ENCODE data around the gene GPHA2.

Gene GPHA2

DNA sequence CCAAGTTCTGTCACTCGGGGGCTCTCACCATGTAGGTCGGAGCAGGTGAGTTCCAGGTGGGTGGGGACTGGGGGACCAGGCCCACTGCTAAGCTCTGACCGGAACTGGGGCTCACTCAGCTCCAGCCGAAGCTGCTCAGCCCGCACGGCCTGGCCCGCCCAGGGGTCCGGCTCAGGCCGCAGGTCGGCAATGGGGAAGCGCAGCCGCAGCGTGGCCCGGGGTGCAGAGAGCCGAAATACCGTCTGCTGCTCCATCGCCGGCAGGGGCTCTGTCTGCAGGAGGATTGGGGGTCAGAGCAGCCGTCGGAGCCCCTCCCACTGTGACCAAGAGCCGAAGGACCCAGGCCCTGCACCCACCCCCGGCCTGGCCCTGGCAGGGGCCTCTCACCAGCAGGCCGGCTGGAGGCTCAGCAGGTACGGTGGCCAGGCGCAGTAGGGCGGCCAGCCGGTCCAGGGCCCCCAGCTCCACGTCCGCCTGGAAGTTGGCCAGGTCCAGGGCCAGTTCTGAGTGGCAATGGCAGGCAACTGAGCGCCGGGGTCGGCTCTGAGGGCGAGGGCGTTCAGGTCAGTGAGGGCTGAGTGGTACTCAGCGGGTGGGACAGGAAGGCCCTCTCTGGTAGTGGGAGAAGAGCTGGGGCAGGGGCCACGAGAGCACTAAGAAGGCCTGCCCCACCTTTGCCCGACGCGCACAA lies 25.9 kb downstream of the GPHA2 start:
- DNase-seq: no peak

DNA sequence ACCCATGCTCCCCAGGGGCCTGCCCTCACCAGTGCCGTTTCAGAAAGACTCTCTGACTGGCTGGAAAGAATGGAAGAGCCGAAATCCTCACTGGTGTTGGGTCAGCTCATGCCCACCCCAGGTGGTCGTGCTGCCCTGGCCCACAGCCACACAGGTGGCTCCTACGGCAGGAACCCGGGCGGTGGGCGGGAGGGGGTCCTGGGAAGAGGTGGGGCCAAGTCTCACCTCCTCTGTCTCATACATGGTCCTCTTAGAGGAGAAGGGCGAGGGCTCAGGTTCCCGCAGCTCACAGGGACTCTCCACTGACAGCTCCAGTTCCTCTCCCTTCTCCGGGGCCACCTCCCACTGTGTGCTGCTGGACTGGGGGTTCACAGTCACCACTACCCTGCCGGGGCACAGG lies 26.9 kb downstream of the GPHA2 start:
- DNase-seq: no peak

DNA sequence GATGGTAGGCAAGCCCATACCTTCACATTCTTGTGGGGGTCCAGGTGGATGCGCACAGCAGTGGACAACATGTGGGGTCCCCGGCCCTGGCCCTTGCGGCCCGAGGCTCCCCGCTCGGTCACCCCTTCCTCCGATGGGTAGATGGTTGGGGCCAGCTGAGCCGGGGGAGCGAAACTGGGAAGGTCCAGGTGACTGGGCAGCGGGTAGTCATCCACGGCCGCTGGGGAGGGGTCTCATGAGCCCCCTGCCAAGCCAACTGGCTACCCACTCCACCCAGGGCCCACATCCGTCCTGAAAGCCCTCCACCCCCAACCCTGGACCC lies 29.4 kb downstream of the GPHA2 start:
- DNase-seq: no peak

DNA sequence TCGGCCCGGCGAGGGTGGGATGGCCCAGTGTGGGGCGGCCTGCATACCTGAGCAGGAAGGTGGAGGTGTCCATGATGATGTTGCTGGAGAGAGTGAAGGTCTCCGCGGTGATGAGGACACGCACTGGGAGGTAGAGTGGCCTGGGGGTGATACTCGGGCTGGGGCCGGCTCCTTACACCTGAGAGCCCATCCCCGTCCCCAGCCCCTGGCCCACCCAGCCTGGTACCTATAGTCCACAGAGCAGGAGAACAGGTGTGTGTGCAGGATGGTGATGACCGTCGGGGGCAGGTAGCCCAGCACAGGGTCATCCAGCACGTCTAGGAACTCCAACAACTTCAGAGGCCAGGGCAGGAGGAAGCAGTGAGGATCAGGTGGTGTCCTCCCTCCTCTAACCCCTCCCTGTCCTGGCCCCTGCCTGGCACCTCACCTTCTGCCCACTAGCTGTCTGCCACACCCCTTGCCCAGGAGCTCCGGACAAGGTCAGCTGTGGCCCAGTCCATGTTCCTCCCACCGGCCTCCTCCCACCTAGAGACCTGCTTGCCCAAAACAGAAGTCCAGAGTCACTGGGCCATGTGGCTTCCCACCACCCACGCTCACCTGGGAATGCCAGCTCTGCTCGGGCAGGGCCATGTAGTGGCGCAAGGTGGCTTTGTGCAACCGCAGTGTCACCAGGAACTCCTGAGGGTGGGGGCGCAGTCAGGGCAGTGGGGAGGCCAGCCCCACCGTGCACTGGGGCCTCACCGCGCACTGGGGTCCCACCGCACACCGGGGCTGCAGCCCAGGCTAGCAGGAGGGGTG lies 30.0 kb downstream of the GPHA2 start:
- no peak for DNase-seq

DNA sequence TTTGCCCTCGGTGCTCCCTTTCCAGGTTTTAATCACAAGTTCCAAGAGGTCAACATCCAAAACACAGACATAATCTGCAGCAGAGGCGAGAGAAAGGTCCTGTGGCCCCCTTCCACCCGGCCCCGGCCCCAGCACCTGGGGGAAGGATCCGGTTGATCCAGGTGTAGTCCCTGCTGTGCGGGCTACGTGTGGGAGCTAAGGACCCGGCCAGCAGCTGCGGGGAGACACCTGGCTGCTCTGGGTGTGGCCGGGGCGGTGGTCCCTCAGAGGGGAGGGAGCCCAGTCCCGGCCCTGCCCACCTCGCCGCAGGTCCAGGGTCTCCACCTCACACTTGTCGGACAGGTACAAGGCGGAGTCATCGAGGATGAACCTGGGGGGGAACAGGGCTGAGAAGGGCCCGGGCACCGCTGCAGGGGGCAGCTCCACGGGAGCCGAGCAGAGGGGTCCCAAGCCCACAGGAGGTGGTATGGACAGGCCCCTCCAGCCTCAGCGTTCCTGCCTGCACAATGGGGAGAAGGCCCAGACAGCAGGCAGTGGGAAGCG lies 32.3 kb downstream of the GPHA2 start:
- DNase-seq: no peak

DNA sequence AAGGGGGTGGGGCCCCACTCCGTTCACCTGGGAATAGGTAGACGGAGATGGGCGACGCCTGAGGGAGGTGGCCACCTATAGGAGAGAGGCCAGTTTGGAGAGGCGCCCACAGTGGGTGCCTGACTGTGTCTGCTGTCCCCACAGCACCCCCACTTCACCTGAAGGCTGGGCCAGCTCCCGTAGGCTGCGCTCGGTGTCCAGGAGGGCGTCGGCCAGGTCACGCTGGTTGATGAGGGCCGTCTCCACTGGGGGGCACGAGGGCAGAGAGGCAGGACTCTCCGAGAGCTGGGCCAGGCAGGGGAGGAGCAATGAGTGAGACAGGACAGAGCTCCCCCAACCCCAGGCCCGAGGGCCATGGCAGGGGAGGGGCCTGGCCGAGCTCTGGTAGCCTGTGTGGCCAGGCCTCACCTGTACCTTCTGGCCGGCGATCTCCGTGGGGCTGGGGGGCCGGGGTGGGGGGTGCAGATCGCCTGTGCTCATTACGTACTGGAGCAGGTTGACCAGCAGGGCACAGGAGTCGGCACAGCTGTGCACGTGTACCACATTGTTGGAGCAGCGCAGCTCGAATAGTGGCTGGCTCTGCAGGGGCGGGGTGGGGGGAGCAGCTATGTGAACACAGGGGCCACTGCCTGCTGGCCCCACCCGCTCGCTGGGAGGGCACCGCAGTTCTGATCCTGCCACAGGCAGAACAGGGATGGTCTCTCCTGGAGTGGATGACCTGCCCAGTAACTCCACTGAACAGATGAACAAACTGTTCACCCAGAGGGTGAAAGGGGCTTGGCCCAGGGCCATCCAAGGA lies 33.4 kb downstream of the GPHA2 start:
- no peak for DNase-seq

DNA sequence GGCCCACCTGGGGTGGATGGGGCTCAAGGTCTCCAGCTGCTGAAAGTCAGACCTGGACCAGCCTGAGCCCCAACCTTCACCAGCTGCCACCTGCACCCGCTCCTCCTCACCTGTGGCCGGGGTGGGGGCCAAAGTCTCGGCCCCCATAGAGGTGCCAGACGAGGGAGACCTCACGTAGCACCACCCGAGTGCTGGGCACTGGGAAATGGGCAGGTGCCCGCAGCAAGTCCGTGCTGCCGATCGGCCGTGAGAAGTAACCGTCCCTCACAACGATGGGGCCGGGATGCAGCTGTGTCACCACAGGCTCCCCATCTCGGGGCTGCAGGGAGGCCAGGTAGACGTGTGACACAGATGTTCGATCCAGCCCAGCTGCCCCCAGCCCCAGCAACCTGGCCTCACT lies 34.9 kb downstream of the GPHA2 start:
- no peak for DNase-seq

DNA sequence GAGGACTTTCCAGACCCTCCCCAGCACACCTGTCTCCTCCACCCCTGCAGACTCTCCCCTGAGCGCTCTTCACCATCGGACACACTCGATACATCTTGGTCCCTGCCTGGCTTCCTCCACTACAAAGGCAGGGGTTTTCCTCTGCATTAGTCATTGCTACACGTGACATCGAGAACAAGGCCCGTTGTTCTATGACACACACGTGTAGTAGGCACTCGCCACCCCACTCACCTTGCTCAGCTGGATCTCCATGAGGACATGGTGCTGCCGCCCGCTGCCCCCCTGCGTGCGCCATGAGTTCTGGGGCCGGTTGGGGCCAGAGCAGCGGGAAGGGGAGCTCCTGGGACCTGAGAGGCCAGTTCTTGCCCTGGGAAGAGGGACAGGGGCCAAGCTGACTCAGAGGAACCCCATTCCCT lies 35.4 kb downstream of the GPHA2 start:
- DNase-seq: no peak

DNA sequence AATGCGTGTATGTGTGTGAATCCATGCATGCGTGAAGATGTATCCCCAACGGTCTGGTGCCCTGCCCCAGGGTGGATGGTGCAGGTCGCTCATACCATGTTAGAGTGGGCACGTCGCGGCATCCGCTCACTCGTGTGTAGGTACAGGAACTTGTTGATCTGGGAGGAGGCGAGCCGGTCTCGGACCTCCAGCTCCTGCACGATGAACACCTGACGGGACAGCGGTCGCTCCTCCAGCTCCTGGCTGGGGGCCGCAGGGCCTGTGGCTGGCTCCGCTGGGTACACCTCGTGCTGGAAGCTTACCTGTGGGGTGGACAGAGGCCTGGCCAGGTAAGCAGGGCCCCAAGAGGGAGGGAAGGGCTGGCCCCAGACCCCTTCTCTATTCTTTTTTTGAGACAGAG lies 37.2 kb downstream of the GPHA2 start:
- DNase-seq: no peak

DNA sequence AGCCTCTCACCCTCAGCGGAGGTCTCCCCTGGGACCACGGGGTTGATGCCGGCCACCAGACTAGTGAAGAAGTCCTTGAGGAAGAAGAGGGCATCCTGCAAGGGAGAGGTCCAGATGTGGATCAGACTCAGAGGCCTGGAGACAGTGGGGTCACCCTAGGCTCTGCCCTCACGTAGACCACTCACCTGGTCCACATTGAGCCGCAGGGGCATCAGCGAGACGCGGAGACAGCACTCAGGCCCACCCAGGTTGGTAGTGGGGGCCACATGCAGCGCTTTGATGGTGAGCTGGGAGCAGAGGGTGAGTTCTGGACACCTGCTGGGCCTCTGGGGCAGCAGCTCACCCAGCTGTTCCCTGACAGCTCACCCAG lies 37.6 kb downstream of the GPHA2 start:
- DNase-seq: no peak

DNA sequence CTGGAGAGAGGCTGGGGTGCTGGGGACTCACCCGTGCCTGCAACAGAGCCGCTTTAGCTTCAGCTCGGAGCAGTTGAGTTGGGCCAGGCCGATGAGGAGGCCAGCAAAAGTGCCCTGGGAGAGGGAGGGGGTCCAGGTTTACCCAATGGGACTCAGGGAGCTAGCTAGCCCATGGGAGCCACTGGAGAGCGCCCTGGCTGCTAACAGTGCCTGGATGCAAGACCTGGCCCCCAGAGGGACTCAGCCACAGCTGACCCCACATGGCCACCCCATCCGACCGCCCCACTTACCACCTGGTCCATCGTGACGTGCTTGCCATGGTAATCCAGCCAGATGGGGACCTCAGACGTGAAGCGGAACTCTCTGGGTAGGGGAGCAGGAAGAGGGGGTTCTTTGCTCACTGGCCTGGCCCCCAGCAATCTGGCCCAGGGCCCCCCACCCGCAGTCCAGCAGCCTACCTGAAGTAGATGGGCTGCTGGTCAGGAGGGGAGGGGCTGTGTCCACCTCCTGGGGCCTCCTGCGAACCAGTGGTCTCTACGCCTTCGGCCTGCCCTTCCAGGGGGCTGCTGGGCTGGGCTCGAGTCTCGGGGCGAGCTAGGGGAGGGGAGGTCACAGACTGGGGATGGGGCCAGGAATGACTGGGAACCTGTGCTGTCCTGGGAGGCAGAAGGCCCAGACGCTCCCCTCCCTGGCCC lies 38.2 kb downstream of the GPHA2 start:
- no peak for DNase-seq

DNA sequence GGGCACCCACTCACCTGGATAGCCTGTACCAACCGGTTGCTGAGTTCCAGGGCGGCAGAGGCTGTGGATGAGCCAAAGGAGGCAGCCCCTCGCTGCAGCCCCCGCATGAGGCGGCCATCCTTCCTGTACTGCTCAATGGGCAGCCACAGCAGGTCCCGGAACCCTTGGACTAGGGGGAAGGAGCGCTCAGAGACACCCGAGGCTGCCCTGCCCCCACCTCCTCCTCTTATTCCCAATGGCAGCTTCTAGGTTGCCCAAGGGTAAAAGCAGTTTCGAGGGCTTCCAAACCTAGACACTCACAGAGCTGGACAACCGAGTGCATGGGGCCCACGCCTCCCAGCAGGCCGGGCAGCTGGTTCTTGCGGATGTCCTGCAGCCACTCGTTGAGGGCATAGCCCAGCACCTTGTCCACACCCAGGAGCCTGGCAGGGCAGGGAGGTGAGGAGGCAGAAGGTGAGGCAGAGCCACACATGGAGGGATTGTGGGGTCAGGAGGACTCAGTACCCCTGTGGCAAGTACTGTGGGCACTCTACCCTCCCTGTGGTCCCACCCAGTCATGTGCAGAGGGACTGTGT lies 39.2 kb downstream of the GPHA2 start:
- DNase-seq: no peak

DNA sequence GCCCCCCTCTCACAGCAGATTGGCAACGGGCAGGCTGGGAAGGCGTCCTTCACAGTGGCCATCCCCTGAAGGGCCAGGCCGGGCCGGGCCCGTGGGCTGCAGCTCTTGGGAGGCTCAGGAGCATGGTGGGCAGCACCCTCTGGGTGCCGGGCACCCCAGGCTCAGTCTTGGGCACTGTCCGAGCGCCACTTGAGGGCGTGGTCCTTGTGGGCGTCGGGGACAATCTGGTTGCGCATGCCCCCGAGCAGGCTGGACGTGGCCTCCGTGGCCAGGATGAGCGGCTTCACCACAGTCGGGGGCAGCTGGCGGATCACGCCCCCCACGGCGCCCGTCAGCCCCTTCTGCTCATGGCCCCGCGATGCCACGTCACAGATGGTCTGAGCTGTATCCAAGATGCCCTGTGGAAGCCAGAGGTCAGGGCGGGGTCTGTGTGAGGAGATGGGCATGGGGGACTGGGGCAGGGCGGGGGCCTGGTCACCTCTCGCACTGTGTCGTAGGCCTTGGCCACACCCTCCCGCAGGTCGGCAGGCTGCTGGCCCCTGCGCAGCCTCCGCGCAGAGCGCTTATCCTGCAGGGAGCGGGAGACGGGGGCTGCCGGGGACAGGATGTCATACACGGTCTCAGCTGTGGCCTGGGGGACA lies 40.8 kb downstream of the GPHA2 start:
- DNase-seq: no peak

DNA sequence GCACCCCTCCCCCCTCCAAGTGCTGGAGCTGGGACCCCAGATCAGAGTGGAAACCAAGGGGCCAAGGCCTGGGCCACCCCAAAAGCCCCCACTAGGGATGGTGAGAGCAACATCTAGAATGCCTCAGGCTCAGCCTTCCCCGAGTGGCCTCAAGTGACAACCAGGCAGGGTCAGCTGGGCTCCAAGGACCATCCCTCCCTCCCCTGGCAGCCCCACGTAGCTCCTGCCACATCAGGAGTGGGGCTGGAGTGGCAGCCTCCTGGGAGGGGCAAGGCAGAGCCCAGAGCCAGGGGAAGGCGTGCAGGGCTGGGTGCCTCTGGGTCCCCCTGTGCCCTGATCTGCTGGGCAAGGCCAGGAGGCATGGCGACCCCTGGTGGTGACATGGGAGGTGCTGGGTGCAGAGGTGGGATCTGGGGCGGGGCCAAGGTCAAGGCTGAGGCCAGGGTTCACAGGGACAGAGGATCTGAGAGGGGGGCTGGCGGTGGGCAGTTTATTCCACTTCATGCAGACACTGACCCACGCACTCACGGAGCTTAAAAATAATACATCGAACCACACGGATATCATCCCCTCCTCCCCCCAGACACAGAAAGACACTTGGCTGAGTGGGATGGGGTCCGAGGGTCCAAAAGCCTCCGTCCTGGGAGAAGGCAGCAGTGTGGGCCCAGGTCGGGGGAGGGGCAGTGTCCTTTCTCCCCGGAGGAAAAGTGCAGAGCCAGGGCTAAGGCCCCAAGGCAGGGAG lies 41.5 kb downstream of the GPHA2 start:
- peak; percentile 84 for DNase-seq

DNA sequence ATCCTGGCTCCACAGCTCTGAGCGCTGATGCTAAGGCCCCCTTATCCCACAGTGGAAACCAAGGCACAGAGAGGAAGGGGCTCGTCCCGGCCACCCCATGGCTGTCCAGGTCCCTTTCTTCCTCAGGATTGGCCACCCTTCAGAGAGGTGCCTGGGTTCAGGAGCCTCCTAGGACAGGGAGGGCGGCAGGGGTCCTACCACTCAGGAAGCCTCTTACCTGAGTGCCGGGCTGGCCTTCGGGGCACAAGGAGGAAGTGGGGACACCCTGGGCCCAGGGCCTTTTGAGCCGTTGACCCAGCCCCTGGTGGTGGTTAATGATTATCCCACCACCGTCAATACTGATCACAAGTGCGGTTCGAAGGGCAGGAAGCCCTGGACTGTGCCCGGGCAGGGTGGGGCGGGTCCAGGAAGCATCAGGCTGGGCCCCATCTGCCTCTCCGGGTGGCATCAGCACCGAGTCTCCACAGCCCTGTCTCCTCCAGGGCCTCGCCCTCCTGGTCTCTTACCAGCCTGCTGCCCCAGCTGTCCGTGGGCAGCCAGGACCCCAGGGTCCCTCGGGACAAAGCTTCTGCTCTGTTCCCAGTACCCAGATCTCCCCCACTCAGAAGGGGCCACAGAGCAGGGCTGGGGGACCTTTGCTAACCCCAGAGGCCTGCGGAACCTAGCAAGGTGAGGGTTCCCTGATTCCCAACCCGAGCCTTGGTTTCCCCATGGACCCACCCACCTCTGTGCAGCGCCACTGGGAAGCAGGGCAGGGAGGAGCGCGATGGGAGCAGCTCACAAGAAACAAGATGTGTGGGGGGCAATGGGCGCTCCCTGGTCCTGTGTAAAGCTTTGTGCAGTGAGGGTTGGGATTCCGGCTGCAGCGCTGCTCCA lies 42.3 kb downstream of the GPHA2 start:
- no peak for DNase-seq

DNA sequence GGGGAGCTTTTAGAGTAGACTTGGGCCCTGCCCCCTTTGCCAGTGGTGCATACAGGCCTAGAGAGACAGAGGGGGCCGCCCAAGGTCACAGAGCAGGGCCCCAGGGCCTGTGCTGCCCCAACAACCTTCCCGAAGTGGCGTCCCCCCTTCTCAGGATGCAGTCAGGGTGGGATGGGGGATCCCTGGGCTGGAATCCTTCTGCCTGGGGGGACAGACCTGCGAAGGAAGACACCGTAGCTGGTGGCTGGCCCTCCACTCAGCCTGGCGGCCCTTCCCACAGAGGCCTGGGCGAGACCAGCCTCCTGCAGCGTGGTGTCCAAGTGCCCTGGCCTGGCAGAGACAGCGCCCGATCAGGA lies 42.9 kb downstream of the GPHA2 start:
- no peak for DNase-seq

DNA sequence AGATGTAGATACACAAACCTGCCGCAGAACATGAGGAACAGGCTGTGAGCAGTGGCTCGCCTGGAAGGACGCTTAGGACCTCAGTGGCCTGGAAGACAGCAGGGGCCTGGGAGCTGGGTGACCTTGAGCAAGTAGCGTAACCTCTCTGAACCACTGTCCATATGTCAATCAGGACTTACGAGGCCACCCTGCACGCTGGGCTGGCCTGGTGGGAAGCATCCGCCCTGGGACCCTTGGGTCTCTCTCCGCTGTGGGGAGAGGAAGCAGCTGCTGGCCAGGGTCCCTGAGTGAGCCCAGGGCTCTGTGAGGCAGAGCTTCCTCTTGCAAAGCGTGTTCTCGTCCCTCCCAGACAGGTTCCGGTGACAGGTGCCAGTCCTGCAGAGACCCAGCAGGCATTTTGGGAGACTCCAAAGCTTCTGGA lies 43.3 kb downstream of the GPHA2 start:
- no peak for DNase-seq

DNA sequence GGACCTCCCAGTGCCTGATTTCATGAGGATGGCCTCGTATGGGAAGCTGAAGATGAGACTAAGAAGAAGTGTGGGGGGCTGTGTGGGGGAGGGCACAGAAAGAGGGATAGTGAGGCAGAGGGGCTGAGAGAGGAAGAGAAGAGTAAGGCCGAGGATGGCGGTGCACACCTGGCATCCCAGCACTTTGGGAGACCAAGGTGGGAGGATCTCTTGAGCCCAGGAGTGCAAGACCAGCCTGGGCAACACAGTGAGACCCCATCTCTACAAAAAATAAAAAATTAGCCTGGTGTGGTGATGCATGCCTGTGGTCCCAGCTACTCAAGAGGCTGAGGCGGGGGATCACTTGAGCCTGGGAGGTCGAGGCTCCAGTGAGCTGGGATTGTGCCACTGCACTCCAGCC lies 43.8 kb downstream of the GPHA2 start:
- no peak for DNase-seq

DNA sequence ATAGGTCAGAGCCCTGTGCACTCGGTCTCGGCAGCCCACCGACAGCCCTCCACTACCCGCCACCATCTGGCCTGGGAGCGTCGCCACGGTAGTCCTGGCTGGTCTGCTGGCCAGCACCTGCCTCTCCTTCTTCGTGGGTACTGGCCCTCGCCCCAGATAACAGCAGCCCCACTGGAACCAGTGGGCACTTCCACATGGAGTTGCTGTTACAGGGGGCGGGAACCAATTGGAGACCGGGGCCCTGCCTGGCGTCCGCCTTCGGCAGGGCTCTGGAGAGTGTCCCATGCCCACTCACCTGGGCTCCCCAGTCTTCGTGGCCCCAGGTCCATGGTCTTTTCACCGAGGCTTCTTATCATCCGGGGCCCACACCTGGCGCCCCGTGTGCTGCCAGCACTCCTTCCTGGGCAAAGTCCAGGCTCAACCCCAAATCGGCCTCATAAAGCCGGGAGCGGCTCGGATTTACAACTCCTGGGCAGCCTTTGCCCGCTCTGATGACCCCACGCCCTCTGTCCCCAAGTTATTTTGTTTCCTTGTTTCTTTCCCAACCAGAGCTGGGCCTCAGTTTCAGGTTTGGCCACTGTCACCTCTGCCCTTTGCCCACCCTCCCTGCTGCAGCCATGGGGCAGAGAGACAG lies 44.4 kb downstream of the GPHA2 start:
- DNase-seq: no peak

DNA sequence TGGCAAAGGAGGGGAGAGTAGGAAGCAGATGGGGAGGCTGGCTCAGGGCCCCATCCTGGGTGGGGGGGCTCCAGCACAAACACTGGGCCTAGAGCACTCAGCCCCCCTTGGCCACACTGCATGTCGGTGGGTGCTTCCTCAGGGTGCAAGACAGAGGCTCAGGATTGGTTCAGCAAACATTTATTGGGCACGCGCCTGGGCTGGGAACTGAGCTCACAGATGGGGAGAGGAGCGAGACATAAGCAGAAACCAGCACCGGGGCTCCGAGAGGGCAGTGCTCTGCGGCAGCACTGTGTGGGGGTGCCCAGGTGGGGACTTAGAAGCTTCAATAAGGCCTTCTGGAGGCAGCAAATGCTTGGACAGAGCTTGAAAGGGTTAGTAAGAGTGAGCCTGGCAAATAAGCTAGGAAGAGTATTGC lies 45.2 kb downstream of the GPHA2 start:
- DNase-seq: no peak

Data from right forelimb (tissue), 1 donor.